DMS79 treated with DMSO at 0.1 percent for 48 hours (cell line): ENCODE measurements around the gene CC2D2A.
"Not testable (repeated sequence)": the region's sequence is repeated elsewhere in the genome, so short reads cannot be mapped to it uniquely, and the experiment has no call there.

Source experiments
- DNase-seq: peaks from one replicate; lab custom pipeline; 2025; lab: John Stamatoyannopoulos, UW

Gene CC2D2A

DNA sequence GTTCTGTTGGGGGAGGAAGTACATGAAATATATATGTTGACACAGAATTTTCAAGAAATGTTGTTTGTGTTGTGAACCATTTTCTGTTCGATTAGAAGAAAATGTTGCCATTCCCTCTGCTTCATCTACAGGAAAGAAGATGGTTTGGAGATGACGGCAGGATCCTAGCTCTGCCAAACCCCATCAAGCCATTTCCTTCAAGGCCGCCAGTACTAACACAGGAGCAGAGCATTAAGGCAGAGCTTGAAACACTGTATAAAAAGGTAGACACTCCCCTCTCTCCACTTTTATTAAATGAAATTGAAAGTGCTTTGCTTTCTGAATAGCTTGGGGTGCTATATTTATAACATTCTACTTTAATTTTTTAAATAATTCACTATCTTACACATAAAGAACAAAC lies 46.8 kb downstream of the CC2D2A start:
- DNase-seq: no peak

- DNase-seq: not testable (repeated sequence)
Observed at GRCh38 chr4:15517681-15518080, 48.0 kb downstream of the CC2D2A start.

GRCh38 chr4:15521442-15522039 lies 51.9 kb downstream of the CC2D2A start:
- no peak for DNase-seq

GRCh38 chr4:15525080-15525479 lies 55.4 kb downstream of the CC2D2A start:
- DNase-seq: no peak

DNA sequence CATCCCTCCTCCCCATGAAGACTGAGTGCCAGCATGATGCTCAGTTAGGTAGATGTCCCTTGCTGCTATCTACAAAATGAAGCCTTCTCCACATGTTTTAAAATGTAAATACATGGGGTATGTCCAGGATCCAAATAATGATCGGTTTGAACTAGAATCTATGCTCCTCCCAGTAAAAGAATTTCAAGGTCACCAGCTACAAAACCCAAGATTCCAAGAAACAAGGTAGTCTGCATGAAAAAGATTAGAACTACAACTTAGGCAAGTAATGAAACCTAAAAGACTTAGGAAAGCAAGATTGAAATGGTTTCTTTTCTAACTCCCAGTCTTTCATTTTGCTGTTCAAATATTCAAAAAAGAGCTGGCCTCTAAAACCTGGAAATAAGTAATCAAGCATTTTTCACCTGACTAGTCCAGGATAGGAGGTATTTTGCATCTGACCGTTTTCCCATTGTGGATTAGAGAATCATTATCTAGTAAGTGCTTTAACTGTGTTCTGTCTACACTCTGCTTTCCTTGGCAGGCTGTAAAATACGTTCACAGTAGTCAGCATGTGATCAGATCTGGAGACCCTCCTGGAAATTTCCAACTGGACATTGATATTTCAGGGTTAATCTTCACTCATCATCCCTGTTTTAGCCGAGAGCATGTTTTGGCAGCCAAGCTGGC lies 57.4 kb downstream of the CC2D2A start:
- no peak for DNase-seq

GRCh38 chr4:15531792-15532191 lies 62.1 kb downstream of the CC2D2A start:
- no peak for DNase-seq

GRCh38 chr4:15533817-15534216 lies 64.1 kb downstream of the CC2D2A start:
- DNase-seq: no peak

- DNase-seq: no peak
Observed at GRCh38 chr4:15535599-15535998, 65.9 kb downstream of the CC2D2A start.

DNA sequence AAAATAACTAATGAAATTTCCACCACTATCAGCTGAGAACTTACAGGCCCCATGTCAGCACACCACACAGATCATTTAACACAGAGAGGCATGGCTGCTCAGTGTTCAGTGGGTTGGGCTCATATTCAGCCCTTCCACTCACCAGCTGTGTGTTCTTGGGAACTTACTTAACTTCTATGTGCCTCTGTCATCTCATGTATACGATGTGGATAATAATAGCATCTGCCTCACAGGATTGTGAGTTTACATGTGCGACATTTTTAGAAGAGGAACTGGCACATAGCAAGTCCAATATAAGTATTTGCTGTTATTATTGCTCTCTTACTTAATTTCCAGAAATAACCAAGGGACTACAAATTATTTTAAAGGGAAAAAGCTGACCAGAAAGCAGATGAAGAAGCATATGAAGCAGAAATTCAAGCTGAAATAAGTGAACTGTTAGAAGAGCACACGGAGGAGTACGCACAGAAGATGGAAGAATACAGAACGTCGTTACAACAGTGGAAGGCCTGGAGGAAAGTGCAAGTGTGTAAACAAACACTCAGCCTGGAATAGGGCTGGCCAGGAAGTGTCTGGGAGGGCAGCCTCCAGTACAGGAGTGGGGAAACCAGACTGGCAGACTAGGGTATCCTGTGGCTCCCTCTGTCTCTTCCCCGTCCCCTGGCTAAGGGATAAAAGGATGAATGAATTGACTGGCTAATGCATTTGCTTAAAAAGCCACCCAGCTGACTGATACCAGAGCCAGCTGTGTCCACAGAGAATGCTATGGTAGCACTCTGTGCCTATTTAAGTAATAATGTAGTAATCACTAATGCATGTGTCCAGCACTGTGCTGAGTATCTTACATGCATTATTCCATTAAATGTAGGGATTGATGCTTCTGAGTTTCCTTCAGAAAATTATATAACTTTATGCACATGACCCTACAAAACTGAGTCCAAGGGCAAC lies 67.1 kb downstream of the CC2D2A start:
- no peak for DNase-seq

DNA sequence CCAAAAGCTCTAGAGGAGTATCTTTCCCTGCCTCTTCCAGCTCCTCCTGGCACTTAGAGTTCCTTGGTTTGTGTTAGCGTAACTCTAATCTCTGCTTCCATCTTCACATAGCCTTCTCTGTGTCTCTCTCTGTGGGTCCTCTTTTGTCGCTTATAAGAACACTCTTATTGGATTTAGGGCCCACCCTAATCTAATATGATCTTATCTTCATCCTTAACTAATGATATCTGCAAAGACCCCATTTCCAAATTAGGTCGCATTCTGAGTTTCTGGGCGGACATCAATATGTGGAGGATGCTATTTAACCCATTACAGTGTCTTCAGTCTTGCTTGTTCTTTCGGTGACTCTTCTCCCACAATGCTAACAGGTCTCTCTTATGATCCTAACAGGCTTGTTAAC lies 72.3 kb downstream of the CC2D2A start:
- no peak for DNase-seq

GRCh38 chr4:15542760-15543159 lies 73.1 kb downstream of the CC2D2A start:
- DNase-seq: no peak

GRCh38 chr4:15543537-15544247 lies 74.0 kb downstream of the CC2D2A start:
- no peak for DNase-seq

DNA sequence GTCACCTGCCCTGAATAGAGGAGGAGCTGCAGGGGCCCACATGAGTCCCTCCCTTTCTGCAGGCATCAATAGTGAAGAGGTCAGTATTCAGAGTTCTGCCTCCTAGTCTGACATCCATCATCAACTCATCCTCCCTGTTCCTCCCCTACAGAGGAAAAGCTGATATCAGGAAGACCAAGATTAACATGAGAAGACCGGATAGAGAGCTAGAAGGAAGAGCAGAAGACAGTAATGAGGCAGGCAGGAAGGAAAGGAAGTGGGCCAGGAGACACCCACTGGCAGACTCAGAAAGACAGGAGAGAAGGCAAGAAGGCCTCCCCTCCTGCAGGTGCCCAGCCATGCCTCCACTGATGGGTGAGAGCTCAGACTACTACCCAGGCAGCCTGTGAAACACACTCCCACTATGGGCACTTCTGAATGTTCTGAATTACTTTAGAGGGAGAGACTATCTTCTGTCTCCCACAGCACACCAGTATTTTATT lies 74.6 kb downstream of the CC2D2A start:
- DNase-seq: no peak

DNA sequence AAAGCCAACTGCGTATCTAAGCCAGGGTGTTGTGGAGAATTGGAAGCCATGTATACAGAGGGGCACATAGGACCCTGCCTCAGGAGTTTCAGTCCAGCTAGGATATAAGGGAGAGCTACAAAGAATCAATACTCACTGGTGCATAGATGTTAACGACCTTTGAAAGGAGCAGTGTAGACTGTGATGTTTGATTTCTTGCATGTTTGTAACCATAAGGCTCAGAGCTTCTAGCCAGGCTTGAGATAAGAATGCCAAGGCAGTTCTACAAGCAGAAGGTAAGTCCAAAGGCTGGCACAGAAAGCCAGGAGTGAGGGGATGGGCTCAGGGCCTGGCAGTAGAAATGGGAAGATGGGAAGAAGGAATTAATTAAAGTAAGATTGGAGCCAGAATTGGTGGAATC lies 75.7 kb downstream of the CC2D2A start:
- DNase-seq: no peak

DNA sequence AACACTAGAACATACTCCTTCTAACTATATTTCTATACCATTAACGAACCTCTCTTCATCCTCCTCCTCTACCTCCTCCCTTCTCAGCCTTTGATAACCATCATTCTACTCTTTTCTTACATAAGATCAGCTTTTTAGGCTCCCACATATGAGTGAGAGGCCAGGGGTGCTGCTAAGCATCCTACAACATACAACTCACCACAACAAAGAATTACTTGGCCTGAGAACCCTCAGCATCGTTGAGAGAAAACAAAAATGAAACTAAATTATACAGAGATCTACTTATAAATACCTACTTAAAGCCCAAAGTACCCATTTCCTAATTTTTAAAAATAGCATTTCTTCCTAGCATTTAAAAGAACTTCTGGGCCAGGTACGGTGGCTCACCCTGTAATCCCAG lies 77.7 kb downstream of the CC2D2A start:
- DNase-seq: no peak

DNA sequence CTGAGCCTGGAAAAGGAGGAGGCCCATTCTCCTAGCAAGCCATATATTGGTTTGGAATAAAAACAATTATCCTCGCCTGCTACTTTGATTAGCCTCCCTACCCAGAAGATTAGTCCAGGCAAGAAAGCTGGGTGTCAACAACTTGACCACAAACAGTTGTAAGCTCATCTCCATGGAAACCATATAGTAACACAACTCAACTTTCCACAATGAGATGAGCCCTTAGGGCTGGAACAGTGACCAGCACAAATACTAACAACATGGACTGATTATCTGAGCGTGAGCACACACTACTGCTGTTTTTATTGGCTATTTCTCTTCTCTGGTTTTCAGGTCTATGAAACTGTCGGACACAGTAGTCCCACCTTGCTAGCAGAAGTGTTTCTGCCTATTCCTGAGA lies 80.8 kb downstream of the CC2D2A start:
- DNase-seq: no peak

GRCh38 chr4:15551740-15552446 lies 82.2 kb downstream of the CC2D2A start:
- no peak for DNase-seq

DNA sequence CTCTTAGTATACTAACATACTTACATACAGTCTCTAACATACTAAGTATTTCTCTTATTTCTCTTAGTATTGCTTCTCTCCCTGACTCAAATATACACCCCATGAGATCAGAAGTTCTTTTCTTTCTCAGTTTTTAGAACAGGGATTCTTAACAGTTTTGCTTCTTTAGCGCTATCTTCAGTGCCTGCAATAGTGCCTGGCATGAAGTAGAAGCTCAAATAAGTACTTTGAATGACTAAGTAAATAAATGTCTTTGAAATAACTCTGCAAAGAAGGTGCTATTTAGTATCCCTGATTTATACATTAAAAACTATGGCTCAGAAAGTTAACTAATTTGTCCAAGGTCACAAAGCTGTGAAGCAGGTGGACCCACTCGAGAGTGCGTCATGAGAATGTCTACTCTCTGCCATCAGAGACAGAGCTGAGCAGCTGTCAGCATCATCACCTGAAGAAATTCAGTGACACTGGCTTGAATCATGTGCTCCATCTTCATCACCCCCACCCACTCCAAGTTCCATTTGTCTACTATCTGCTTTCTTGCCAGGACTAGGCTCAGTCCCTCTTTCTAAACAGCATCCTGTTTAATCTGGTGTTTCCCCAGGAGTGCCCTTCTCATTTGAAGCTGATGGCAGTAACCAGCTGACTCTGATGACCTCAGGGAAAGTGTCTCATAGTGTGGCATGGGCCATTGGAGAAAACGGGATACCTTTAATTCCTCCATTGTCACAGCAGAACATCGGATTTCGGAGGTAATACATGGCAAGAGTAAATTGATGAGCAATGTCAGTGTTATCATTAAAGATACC lies 83.1 kb downstream of the CC2D2A start:
- DNase-seq: no peak

DNA sequence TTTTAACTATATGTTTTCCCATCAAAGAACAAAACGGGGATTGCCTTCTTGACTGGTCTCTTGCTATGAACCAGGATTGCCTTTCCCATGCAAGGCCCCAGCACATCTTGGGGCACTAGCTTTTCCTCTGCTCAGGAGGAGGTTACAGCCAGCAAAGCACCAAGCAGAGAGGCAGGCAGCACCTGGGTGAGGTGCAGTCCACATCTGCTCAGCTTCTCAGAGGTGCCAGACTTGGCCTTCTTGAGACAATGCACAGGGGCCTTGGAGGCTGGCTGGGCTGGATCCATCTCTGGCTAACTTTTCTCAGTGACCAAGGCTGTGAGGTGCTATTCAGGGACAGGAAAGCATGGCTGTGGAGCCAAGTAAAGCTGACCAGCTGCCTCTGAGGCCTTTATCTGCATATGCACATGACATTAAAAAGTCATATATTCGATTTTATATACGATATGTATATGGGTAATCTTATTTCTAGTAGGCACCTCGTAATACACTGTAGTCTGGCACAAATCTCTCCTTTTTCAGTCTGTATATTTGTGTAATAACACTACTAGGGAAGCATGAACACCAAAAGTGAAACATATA lies 86.9 kb downstream of the CC2D2A start:
- DNase-seq: no peak
